CD14-positive monocyte (primary cell): ENCODE results near the gene CHST3. TPM values are rescaled to one million over a fixed set of nuclear protein-coding genes. Genes with fewer than 3 reads are reported as not detected.

ENCODE experiments used
- DNase-seq, 3 donors: peaks; one replicate each; pipeline ENCODE4 v3.0.0-alpha.2; 2011 to 2022
- H2AFZ ChIP-seq: 2 replicates; pipeline ENCODE4 v1.6.0; 2012; ENCODE audit warnings: mild to moderate bottlenecking, low read depth, low read length, inconsistent platforms; ENCODE audit not compliant: insufficient read depth, poor library complexity, severe bottlenecking
- H3K27ac ChIP-seq, 2 donors: 1 replicate in 1 of 2; 2 replicates in 1 of 2; pipeline ENCODE4 v1.5.1; 2012 to 2013; ENCODE audit warnings: low read length in 2 of 2, control low read depth in 1 of 2, inconsistent platforms in 1 of 2, low read depth in 1 of 2, mild to moderate bottlenecking in 1 of 2
- H3K27me3 ChIP-seq, 2 donors: one replicate each; pipeline versions ENCODE4 v1.6.0 to v1.6.1; 2011 to 2013; ENCODE audit warnings: low read length in 2 of 2; ENCODE audit not compliant: control insufficient read depth in 2 of 2, insufficient read depth in 2 of 2
- H3K36me3 ChIP-seq, 2 donors: replicated peaks in 1 of 2; 1 replicate in 1 of 2; 2 replicates in 1 of 2; pipeline versions ENCODE4 v1.5.1 to v1.6.1; 2012 to 2013; ENCODE audit warnings: low read length in 2 of 2, control low read depth in 1 of 2, inconsistent platforms in 1 of 2, mild to moderate bottlenecking in 1 of 2; ENCODE audit not compliant: insufficient read depth in 2 of 2, control insufficient read depth in 1 of 2
- H3K4me1 ChIP-seq, 2 donors: 1 replicate in 1 of 2; 2 replicates in 1 of 2; pipeline versions ENCODE4 v1.5.1 to v1.6.1; 2012 to 2013; ENCODE audit warnings: low read length in 2 of 2, control low read depth in 1 of 2, inconsistent platforms in 1 of 2, mild to moderate bottlenecking in 1 of 2, moderate library complexity in 1 of 2; ENCODE audit not compliant: insufficient read depth in 2 of 2, control insufficient read depth in 1 of 2
- H3K4me2 ChIP-seq: replicated peaks from 2 replicates; pipeline ENCODE3; 2012; ENCODE audit warnings: low read length, moderate library complexity, mild to moderate bottlenecking; ENCODE audit not compliant: poor library complexity, severe bottlenecking; ENCODE audit errors: extremely low read depth
- H3K4me3 ChIP-seq, 3 experiments: fragments of 200-600 bp in 1 of 3; sonication (generic) in 1 of 3; replicated peaks in 1 of 3; 1 replicate in 2 of 3; 2 replicates in 1 of 3; pipeline ENCODE4 v1.5.1; 2011 to 2013; ENCODE audit warnings: low read length in 3 of 3, mild to moderate bottlenecking in 3 of 3, control low read depth in 2 of 3, low read depth in 2 of 3, inconsistent platforms in 1 of 3, moderate library complexity in 1 of 3
- H3K79me2 ChIP-seq: 2 replicates; pipeline ENCODE4 v1.6.0; 2012; ENCODE audit warnings: mild to moderate bottlenecking, control low read depth, inconsistent platforms, low read length, moderate library complexity; ENCODE audit not compliant: insufficient read depth
- H3K9ac ChIP-seq: 2 replicates; pipeline ENCODE4 v1.6.0; 2017; ENCODE audit warnings: low read length, mild to moderate bottlenecking; ENCODE audit not compliant: insufficient read depth, poor library complexity, severe bottlenecking
- H3K9me3 ChIP-seq, 2 donors: replicated peaks in 1 of 2; 1 replicate in 1 of 2; 2 replicates in 1 of 2; pipeline versions ENCODE4 v1.5.1 to v1.6.1; 2012 to 2013; ENCODE audit warnings: low read length in 2 of 2, control low read depth in 1 of 2; ENCODE audit not compliant: control insufficient read depth in 1 of 2, insufficient read depth in 1 of 2
- H4K20me1 ChIP-seq: 2 replicates; pipeline ENCODE4 v1.6.0; 2012; ENCODE audit warnings: mild to moderate bottlenecking, low read length, control low read depth, moderate library complexity; ENCODE audit not compliant: insufficient read depth
- H3K27ac Mint-ChIP-seq, 7 donors: one replicate each; pipeline ENCODE4 v1.8.0; 2020; ENCODE audit warnings: mild to moderate bottlenecking in 7 of 7, mixed read lengths in 7 of 7, moderate library complexity in 6 of 7, inconsistent platforms in 2 of 7
- H3K27me3 Mint-ChIP-seq, 3 donors: one replicate each; pipeline ENCODE4 v1.8.0; 2021 to 2022; ENCODE audit warnings: low read depth in 3 of 3, mild to moderate bottlenecking in 3 of 3, mixed read lengths in 3 of 3, moderate library complexity in 3 of 3, inconsistent platforms in 1 of 3
- H3K36me3 Mint-ChIP-seq, 2 donors: one replicate each; pipeline ENCODE4 v1.8.0; 2020; ENCODE audit warnings: mixed read lengths in 2 of 2, inconsistent platforms in 1 of 2, mild to moderate bottlenecking in 1 of 2
- H3K4me1 Mint-ChIP-seq: one replicate; pipeline ENCODE4 v1.8.0; 2020; ENCODE audit warnings: mild to moderate bottlenecking, mixed read lengths
- H3K4me3 Mint-ChIP-seq, 2 donors: one replicate each; pipeline ENCODE4 v1.8.0; 2020; ENCODE audit warnings: mild to moderate bottlenecking in 2 of 2, mixed read lengths in 2 of 2, moderate library complexity in 1 of 2
- H3K9me3 Mint-ChIP-seq, 7 donors: one replicate each; pipeline ENCODE4 v1.8.0; 2020 to 2022; ENCODE audit warnings: mixed read lengths in 7 of 7, mild to moderate bottlenecking in 6 of 7, moderate library complexity in 6 of 7, inconsistent platforms in 2 of 7
- WGBS: methylation state at CpG from one replicate; pipeline ENCODE4 v1.1.5; 2013; ENCODE audit warnings: missing lambda C conversion rate; ENCODE audit not compliant: insufficient coverage; 5-methylcytosine and 5-hydroxymethylcytosine counted together
- intact Hi-C, 2 donors: fragments of 100-400 bp; cut with micrococcal nuclease; formaldehyde crosslinking; loops; one replicate each; pipeline versions ENCODE4 v1.15.0 to v1.15.1; 2023
- polyA plus RNA-seq, 3 donors: library from polyadenylated mRNA; depleted of rRNA in 1 of 3; unstranded in 2 of 3; stranded (reverse) in 1 of 3; fragments of 300-500 nt in 2 of 3; fragments of >200 nt in 1 of 3; fragmentation: Illumina TruSeq in 2 of 3; gene quantifications; 1 replicate in 2 of 3; 2 replicates in 1 of 3; pipeline ENCODE4 v1.2.3, GENCODE V29; 2012 to 2021
- TF ChIP-seq, protein P1 (sequence below): fragments of 200-600 bp; IDR thresholded peaks from one replicate; pipeline ENCODE4 v1.8.0; 2022; ENCODE audit warnings: antibody characterized with exemption, mild to moderate bottlenecking

The CHST3 gene
- polyA plus RNA-seq, 3 donors: not detected

DNA sequence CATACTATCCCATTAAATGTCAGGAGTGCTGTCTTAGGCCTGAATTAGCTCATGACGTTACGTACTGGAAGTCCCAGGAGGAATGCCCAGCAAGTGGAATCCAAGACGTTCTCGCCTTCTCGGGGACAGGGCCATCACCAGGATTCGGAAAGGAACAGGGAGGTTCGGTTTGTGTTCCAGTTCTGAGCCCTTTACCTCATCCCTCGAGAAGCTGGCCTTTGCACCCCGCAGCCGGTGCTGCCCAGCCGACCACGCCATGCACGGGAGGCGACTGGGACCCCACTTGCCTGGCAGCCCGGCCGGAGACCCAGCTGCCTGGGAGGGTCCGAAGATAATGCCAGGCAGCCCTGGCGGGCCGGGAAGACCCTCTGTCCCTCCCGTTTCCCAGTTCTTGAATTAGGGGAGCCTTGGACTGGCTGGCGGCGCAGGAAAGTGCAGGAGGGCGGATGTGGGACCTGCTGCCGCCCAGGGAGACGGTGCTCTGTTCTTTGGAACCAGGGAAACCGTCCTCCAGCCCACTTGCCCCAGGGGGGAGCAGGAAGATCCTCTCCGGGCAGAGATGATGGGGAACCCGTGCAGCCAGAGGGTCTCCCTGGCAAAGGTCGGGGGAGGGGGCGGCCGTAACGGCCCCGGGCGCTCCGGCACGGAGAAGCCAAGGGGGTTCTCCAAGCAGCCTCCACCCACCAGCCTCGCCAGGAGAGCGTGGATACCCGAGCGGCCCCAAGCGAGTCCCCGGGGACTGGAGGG lies 671 bp upstream of the CHST3 start:
- peak overlapping the region in 1 of 7 donors; percentile 18 for H3K27ac Mint-ChIP-seq
- peaks cover 4 to 21% (median 11%) of the 10 kb centered on the region in 7 donors for H3K9me3 Mint-ChIP-seq
- H3K4me3 Mint-ChIP-seq: peak overlapping the region in 1 of 2 donors; percentile 74
- no peak overlapping the region for H3K4me3 ChIP-seq
- H3K36me3 ChIP-seq: no peaks in the 10 kb centered on the region
- H3K27ac ChIP-seq: no peak overlapping the region
- intact Hi-C loops: no loop called here
- H3K79me2 ChIP-seq: no peaks in the 10 kb centered on the region
- no peaks in the 10 kb centered on the region for H4K20me1 ChIP-seq
- peaks cover 51 to 76% of the 10 kb centered on the region in 2 donors for H3K27me3 ChIP-seq
- H2AFZ ChIP-seq: peak overlapping the region; percentile 50
- peaks cover 9% of the 10 kb centered on the region for H3K4me1 Mint-ChIP-seq
- H3K9me3 ChIP-seq: peaks cover 0 to 8% of the 10 kb centered on the region in 2 donors
- no peak for DNase-seq
- H3K4me2 ChIP-seq: peak overlapping the region; percentile 57
- TF ChIP-seq, protein P1, sequence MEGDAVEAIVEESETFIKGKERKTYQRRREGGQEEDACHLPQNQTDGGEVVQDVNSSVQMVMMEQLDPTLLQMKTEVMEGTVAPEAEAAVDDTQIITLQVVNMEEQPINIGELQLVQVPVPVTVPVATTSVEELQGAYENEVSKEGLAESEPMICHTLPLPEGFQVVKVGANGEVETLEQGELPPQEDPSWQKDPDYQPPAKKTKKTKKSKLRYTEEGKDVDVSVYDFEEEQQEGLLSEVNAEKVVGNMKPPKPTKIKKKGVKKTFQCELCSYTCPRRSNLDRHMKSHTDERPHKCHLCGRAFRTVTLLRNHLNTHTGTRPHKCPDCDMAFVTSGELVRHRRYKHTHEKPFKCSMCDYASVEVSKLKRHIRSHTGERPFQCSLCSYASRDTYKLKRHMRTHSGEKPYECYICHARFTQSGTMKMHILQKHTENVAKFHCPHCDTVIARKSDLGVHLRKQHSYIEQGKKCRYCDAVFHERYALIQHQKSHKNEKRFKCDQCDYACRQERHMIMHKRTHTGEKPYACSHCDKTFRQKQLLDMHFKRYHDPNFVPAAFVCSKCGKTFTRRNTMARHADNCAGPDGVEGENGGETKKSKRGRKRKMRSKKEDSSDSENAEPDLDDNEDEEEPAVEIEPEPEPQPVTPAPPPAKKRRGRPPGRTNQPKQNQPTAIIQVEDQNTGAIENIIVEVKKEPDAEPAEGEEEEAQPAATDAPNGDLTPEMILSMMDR: no peak
- H3K9ac ChIP-seq: no peak overlapping the region
- 45% methylated on average over 36 of the region's 42 CpGs for WGBS
- H3K27me3 Mint-ChIP-seq: peaks cover 68 to 86% (median 77%) of the 10 kb centered on the region in 3 donors
- peaks cover 0 to 3% of the 10 kb centered on the region in 2 donors for H3K36me3 Mint-ChIP-seq
- peaks cover 8 to 12% of the 10 kb centered on the region in 2 donors for H3K4me1 ChIP-seq

DNA sequence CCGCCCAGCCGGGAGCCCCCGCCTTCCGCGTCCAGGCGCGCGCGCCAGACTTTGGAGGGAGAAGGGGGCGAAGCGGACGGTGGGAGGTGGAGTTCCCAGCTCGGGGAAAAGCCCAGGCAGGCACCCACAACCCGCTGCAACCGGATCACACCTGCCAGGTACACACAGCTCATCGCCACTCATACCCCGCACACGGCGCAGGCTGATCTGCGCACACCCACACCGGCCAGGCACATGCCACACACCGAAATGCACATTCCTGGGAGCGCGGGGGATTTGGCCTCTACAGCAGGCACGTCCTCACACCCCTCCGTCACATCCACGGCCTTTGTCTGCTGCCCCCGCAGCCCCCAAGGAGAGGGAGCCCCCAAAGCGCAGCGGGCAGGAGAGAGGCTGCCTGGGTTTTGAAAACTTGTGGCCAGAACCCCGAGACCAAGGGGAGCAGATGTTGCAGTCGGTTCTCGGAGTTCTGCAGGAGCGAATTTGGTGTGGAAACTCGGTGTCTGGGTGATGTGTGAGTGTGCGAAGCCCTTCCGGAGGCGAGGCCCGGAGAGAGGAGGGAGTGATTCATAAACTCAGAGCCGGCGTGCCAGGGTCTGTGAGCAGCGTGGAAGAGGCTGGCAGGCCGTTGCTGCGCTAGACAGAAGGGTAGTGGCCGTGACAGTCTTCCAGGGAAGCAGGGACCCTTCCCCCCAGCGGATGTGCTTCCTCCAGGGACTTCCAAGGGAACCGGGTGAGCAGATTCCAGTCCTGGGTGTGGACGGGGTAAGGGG lies 734 bp downstream of the CHST3 start:
- H3K36me3 Mint-ChIP-seq: peaks cover 0 to 3% of the 10 kb centered on the region in 2 donors
- WGBS: 4% methylated on average over 29 of the region's 48 CpGs
- peaks cover 4 to 21% (median 11%) of the 10 kb centered on the region in 7 donors for H3K9me3 Mint-ChIP-seq
- H3K4me2 ChIP-seq: peak overlapping the region; percentile 57
- peak overlapping the region in 1 of 3 experiments; percentile 55 for H3K4me3 ChIP-seq
- no peak overlapping the region for H2AFZ ChIP-seq
- H3K9ac ChIP-seq: peak overlapping the region; percentile 21
- TF ChIP-seq, protein P1: no peak
- peaks cover 9% of the 10 kb centered on the region for H3K4me1 Mint-ChIP-seq
- no peaks in the 10 kb centered on the region for H3K36me3 ChIP-seq
- H3K79me2 ChIP-seq: no peaks in the 10 kb centered on the region
- DNase-seq: no peak
- H3K27ac ChIP-seq: no peak overlapping the region
- H3K9me3 ChIP-seq: peaks cover 0 to 8% of the 10 kb centered on the region in 2 donors
- intact Hi-C loops: no loop called here
- peak overlapping the region; percentile 62 to 68 for H3K4me3 Mint-ChIP-seq
- peaks cover 65 to 78% (median 67%) of the 10 kb centered on the region in 3 donors for H3K27me3 Mint-ChIP-seq
- H4K20me1 ChIP-seq: no peaks in the 10 kb centered on the region
- peaks cover 38 to 66% of the 10 kb centered on the region in 2 donors for H3K27me3 ChIP-seq
- peaks cover 8 to 12% of the 10 kb centered on the region in 2 donors for H3K4me1 ChIP-seq
- no peak overlapping the region for H3K27ac Mint-ChIP-seq
